ENCODE measurements around the gene MPP3.
"Not testable (repeated sequence)": the region's sequence is repeated elsewhere in the genome, so short reads cannot be mapped to it uniquely, and the experiment has no call there.

Gene MPP3

GRCh38 chr17:43832976-43833829 lies at the start of gene MPP3:
TSS of gene MPP3 (minus strand) at chr17:43833146. CDS start at chr17:43831906, 1,240 bp downstream.
- DNase-seq, result no peak

GRCh38 chr17:43881758-43882505 lies 49.0 kb upstream of the MPP3 start:
- no peak for DNase-seq

- DNase-seq, result no peak
Observed at GRCh38 chr17:43881181-43881580, 48.2 kb upstream of the MPP3 start.

GRCh38 chr17:43880420-43880991 lies 47.6 kb upstream of the MPP3 start:
- DNase-seq, result no peak

- DNase-seq, result no peak
Observed at GRCh38 chr17:43879723-43880419, 46.9 kb upstream of the MPP3 start.

- no peak for DNase-seq
Observed at GRCh38 chr17:43878260-43879175, 45.6 kb upstream of the MPP3 start.

GRCh38 chr17:43877451-43878155 lies 44.7 kb upstream of the MPP3 start:
- no peak for DNase-seq

- no peak for DNase-seq
Observed at GRCh38 chr17:43877031-43877430, 44.1 kb upstream of the MPP3 start.

GRCh38 chr17:43875476-43876147 lies 42.7 kb upstream of the MPP3 start:
- no peak for DNase-seq

GRCh38 chr17:43874293-43874692 lies 41.3 kb upstream of the MPP3 start:
- DNase-seq, result no peak

- DNase-seq, result no peak
Observed at GRCh38 chr17:43873815-43874214, 40.9 kb upstream of the MPP3 start.

GRCh38 chr17:43873091-43873490 lies 40.1 kb upstream of the MPP3 start:
- DNase-seq, result no peak

GRCh38 chr17:43871946-43872690 lies 39.2 kb upstream of the MPP3 start:
- no peak for DNase-seq

GRCh38 chr17:43869031-43869430 lies 36.1 kb upstream of the MPP3 start:
- not testable (repeated sequence) for DNase-seq

GRCh38 chr17:43868226-43868994 lies 35.5 kb upstream of the MPP3 start:
- DNase-seq, result no peak

GRCh38 chr17:43864161-43864984 lies 31.4 kb upstream of the MPP3 start:
- no peak for DNase-seq

GRCh38 chr17:43861960-43862359 lies 29.0 kb upstream of the MPP3 start:
- DNase-seq, result no peak

- DNase-seq, result no peak
Observed at GRCh38 chr17:43860927-43861622, 28.1 kb upstream of the MPP3 start.

Data from NCI-H524 treated with DMSO at 0.1 percent for 48 hours (cell line).